Measurements from ENCODE around the gene STAC. TPM values are rescaled to one million over a fixed set of nuclear protein-coding genes. Genes with fewer than 3 reads are reported as not detected.
A peak's percentile ranks its signal among the peaks of the same experiment; 100 is the strongest.

The STAC gene
- total and polyA plus RNA-seq, 12 donors = 0.13 to 1.5 (median 0.42) TPM

GRCh38 chr3:36489679-36490425, 109.5 kb downstream of the STAC start:
- Histone ChIP-seq H3K9me3 (no peaks in the 10 kb centered on the region), H3K27ac (no peak overlapping the region), H3K4me1 (peaks cover 0 to 11% (median 0%) of the 10 kb centered on the region in 9 donors), H3K36me3 (no peaks in the 10 kb centered on the region), H3K4me3 (no peak overlapping the region), H3K27me3 (no peaks in the 10 kb centered on the region)
- DNase-seq (no peak), ATAC-seq (no peak)
- 64 to 68% methylated on average over 6 of the region's 6 CpGs for WGBS, 2 donors
- TF ChIP-seq CTCF (IDR thresholded peaks at IDR 0.05) = no peak
- intact Hi-C loops (cut with DNase I) = no loop called here

- Histone ChIP-seq H3K36me3 (no peaks in the 10 kb centered on the region), H3K4me3 (no peak overlapping the region), H3K27me3 (no peaks in the 10 kb centered on the region), H3K9me3 (no peaks in the 10 kb centered on the region), H3K4me1 (peaks cover 0 to 39% (median 0%) of the 10 kb centered on the region in 9 donors), H3K27ac (no peak overlapping the region)
- WGBS, 2 donors = 90 to 92% methylated on average over 4 of the region's 4 CpGs
- intact Hi-C loops (cut with DNase I) = no loop called here
- TF ChIP-seq CTCF (IDR thresholded peaks at IDR 0.05) = no peak
- ATAC-seq (no peak), DNase-seq (no peak)
Measured at GRCh38 chr3:36493051-36493450, 112.7 kb downstream of the STAC start.

DNA sequence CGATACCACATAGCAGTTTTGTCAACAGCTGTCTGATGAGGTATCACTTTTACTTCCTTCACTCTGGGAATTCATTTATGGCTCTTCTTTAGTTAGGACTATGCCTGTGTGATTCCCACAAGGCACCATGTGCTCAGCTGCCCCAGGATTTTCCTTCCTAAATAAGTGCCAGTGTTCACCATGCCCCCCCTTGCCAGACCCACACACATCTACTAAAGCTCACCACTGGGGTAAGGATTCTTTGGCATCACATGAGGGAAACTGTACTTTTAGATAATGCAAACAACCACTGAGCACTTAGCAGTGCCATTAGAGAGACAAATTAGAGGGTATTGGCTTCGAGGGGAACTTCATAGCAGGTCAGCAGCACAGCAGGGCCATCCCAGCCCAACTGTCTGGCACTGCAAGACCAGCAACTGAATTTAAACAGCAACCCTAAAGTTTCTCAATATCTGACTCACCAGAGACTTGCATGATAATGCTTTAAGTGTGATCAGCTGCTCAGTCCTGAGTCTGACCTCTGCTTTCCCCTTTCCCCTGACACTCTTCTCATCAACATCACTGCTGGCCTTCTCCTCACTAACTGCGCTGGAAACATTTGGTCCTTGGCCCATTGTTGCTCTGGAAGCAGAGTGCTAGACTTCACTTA, 114.3 kb downstream of the STAC start:
- intact Hi-C loops (cut with DNase I) = no loop called here
- no peak for DNase-seq

More for the DNA sequence above, 114.3 kb downstream of the STAC start:
- Histone ChIP-seq H3K27me3 (no peaks in the 10 kb centered on the region), H3K36me3 (no peaks in the 10 kb centered on the region), H3K9me3 (no peaks in the 10 kb centered on the region), H3K27ac (peak overlapping the region in 1 of 10 donors; percentile 46), H3K4me3 (no peak overlapping the region), H3K4me1 (peaks cover 0 to 39% (median 0%) of the 10 kb centered on the region in 9 donors)
- TF ChIP-seq CTCF (IDR thresholded peaks at IDR 0.05) = no peak
- ATAC-seq = peak in 1 of 8 donors; percentile 83
- WGBS, 2 donors = 70 to 73% methylated on average over 3 of the region's 3 CpGs
